ENCODE measurements around the gene FAM174B. TPM values are rescaled to one million over a fixed set of nuclear protein-coding genes. Genes with fewer than 3 reads are reported as not detected.

FAM174B gene
- total RNA-seq, 2 donors from 2014 or later, result 6.1 to 10.0 TPM

- no peak for TF ChIP-seq CTCF (IDR thresholded peaks at IDR 0.05)
These were observed 85.8 kb downstream of the FAM174B start for GRCh38 chr15:92569778-92570177.

More at GRCh38 chr15:92569778-92570177, 85.8 kb downstream of the FAM174B start:
- Histone ChIP-seq H3K4me3 (no peak overlapping the region), H3K4me1 (ENCODE audit: control insufficient read depth in 1 of 2, low read depth in 2 of 2) (no peaks in the 10 kb centered on the region), H3K9me3 (no peaks in the 10 kb centered on the region), H3K27me3 (replicated peaks; ENCODE audit: insufficient read depth) (no peaks in the 10 kb centered on the region), H3K36me3 (no peaks in the 10 kb centered on the region), H3K27ac (no peak overlapping the region)
- ATAC-seq (ENCODE audit: insufficient number of reproducible peaks, low FRiP score, low read depth) (no peak), DNase-seq (ENCODE audit: low spot score) (no peak)

Other genes with a start within 250 kb of the FAM174B start
- gene CHD2, start 244.5 kb upstream of the FAM174B start, total RNA-seq, result 100 to 1,000 TPM; 143 to 148 TPM

Measured in thoracic aorta (tissue), 2 donors.